IMR-90 (cell line): ENCODE results near the gene UBA7. TPM values are rescaled to one million over a fixed set of nuclear protein-coding genes. Genes with fewer than 3 reads are reported as not detected.
A peak's percentile ranks its signal among the peaks of the same experiment; 100 is the strongest.

Experiments used
- ATAC-seq: fragments of 200-7000 bp; cut with Tn5 transposase; 2 replicates; pipeline ENCODE4 v1.9.1; 2020; ENCODE audit warnings: low read depth, mild to moderate bottlenecking, moderate library complexity
- BruUV-seq: library from RNA; stranded (reverse); fragments of 400-500 nt; replicated peaks from 2 replicates; lab custom pipeline; 2021; lab: Mats Ljungman, UMichigan
- CTCF ChIA-PET: fragments of 300-600 bp; formaldehyde crosslinking; extraction: SDS; loops from one replicate; lab custom pipeline; 2021; ENCODE audit warnings: antibody characterized with exemption; lab: Yijun Ruan, JAX
- POLR2A ChIA-PET: fragments of 300-600 bp; sonication (Branson Sonifier 250); formaldehyde crosslinking; loops from one replicate; lab custom pipeline; 2022; ENCODE audit warnings: antibody characterized with exemption; ENCODE audit not compliant: unreplicated experiment; lab: Charles Lee
- DNase-seq: peaks from one replicate; pipeline ENCODE4 v3.0.0; 2013
- H2AFZ ChIP-seq: replicated peaks from 2 replicates; pipeline ENCODE3; 2013; ENCODE audit warnings: low read length, mild to moderate bottlenecking; ENCODE audit not compliant: poor library complexity
- H2AK5ac ChIP-seq: 2 replicates; pipeline ENCODE4 v1.6.1; 2013; ENCODE audit warnings: low read depth, low read length, inconsistent platforms
- H2AK9ac ChIP-seq: replicated peaks from 2 replicates; pipeline ENCODE3; 2013; ENCODE audit warnings: mild to moderate bottlenecking, low read depth, low read length, moderate library complexity; ENCODE audit not compliant: poor library complexity
- H2BK120ac ChIP-seq: 2 replicates; pipeline ENCODE4 v1.6.1; 2013; ENCODE audit warnings: low read depth, low read length, inconsistent platforms
- H2BK15ac ChIP-seq: 3 replicates; pipeline ENCODE4 v1.6.1; 2013; ENCODE audit warnings: low read depth, low read length, inconsistent platforms
- H2BK20ac ChIP-seq: 2 replicates; pipeline ENCODE4 v1.6.1; 2013; ENCODE audit warnings: low read depth, mild to moderate bottlenecking, inconsistent platforms, low read length, moderate library complexity
- H2BK5ac ChIP-seq: 2 replicates; pipeline ENCODE4 v1.6.1; 2013; ENCODE audit warnings: mild to moderate bottlenecking, low read depth, low read length, inconsistent platforms; ENCODE audit not compliant: poor library complexity, severe bottlenecking
- H3K14ac ChIP-seq: replicated peaks from 2 replicates; pipeline ENCODE4 v1.6.1; 2013; ENCODE audit warnings: low read depth, low read length, inconsistent platforms
- H3K18ac ChIP-seq: 2 replicates; pipeline ENCODE4 v1.6.1; 2013; ENCODE audit warnings: low read depth, low read length, control low read depth
- H3K23ac ChIP-seq: 2 replicates; pipeline ENCODE4 v1.6.1; 2013; ENCODE audit warnings: low read depth, low read length, inconsistent platforms
- H3K27ac ChIP-seq: 2 replicates; pipeline ENCODE4 v1.5.1; 2013; ENCODE audit warnings: mild to moderate bottlenecking, control low read depth, low read length; ENCODE audit not compliant: insufficient read depth
- H3K27me3 ChIP-seq: 2 replicates; pipeline ENCODE4 v1.6.1; 2013; ENCODE audit warnings: low read length; ENCODE audit not compliant: control insufficient read depth, insufficient read depth
- H3K36me3 ChIP-seq: 2 replicates; pipeline ENCODE4 v1.6.1; 2013; ENCODE audit warnings: low read length, mixed read lengths; ENCODE audit not compliant: control insufficient read depth, insufficient read depth
- H3K4ac ChIP-seq: 2 replicates; pipeline ENCODE4 v1.6.1; 2013; ENCODE audit warnings: low read depth, low read length, inconsistent platforms
- H3K4me1 ChIP-seq: 2 replicates; pipeline ENCODE4 v1.6.1; 2013; ENCODE audit warnings: low read length, mixed read lengths; ENCODE audit not compliant: control insufficient read depth, insufficient read depth
- H3K4me2 ChIP-seq: 2 replicates; pipeline ENCODE4 v1.6.1; 2013; ENCODE audit warnings: low read depth, mild to moderate bottlenecking, control low read depth, low read length, moderate library complexity
- H3K4me3 ChIP-seq: 2 replicates; pipeline ENCODE4 v1.5.1; 2013; ENCODE audit warnings: low read depth, mild to moderate bottlenecking, control low read depth, low read length, moderate library complexity; ENCODE audit not compliant: insufficient read depth
- H3K56ac ChIP-seq: 2 replicates; pipeline ENCODE4 v1.6.1; 2013; ENCODE audit warnings: low read length, inconsistent platforms; ENCODE audit not compliant: insufficient read depth; ENCODE audit errors: extremely low read depth
- H3K79me1 ChIP-seq, 2 experiments: 2 replicates each; pipeline ENCODE4 v1.6.1; 2013; ENCODE audit warnings: low read length in 2 of 2, inconsistent platforms in 1 of 2, low read depth in 1 of 2
- H3K9ac ChIP-seq: 2 replicates; pipeline ENCODE4 v1.6.1; 2013; ENCODE audit warnings: low read depth, low read length, control low read depth
- H3K9me1 ChIP-seq: 2 replicates; pipeline ENCODE4 v1.6.1; 2013; ENCODE audit warnings: low read length, inconsistent platforms; ENCODE audit not compliant: insufficient read depth
- H3K9me3 ChIP-seq: 2 replicates; pipeline ENCODE4 v1.6.1; 2013; ENCODE audit warnings: low read length; ENCODE audit not compliant: control insufficient read depth, insufficient read depth
- H4K20me1 ChIP-seq: 2 replicates; pipeline ENCODE4 v1.6.1; 2013; ENCODE audit warnings: low read length, inconsistent platforms; ENCODE audit not compliant: insufficient read depth
- H4K5ac ChIP-seq: 2 replicates; pipeline ENCODE4 v1.6.1; 2013; ENCODE audit warnings: mild to moderate bottlenecking, low read depth, low read length, control low read depth
- H4K8ac ChIP-seq, 2 experiments: 2 replicates each; pipeline ENCODE4 v1.6.1; 2013; ENCODE audit warnings: low read depth in 2 of 2, low read length in 2 of 2, control low read depth in 1 of 2, inconsistent platforms in 1 of 2
- H4K91ac ChIP-seq: 2 replicates; pipeline ENCODE4 v1.6.1; 2013; ENCODE audit warnings: low read depth, low read length, inconsistent platforms; ENCODE audit not compliant: insufficient read depth
- BHLHE40 ChIP-seq: fragments of 150-350 bp; IDR thresholded peaks from 2 replicates; pipeline ENCODE4 v1.6.1; 2016; ENCODE audit warnings: mild to moderate bottlenecking, low read depth, low read length
- CEBPB ChIP-seq: IDR thresholded peaks from 2 replicates; pipeline ENCODE4 v1.6.1; 2012; ENCODE audit warnings: low read depth, low read length, improper control_type of control experiment
- CHD1 ChIP-seq: IDR thresholded peaks from 2 replicates; pipeline ENCODE4 v1.6.1; 2012; ENCODE audit warnings: low read depth, low read length, improper control_type of control experiment
- CTCF ChIP-seq: conservative IDR thresholded peaks from 2 replicates; pipeline ENCODE4 v1.5.1; 2012; ENCODE audit warnings: mild to moderate bottlenecking, low read depth, low read length, improper control_type of control experiment
- ELK1 ChIP-seq: fragments of 150-350 bp; IDR thresholded peaks from 2 replicates; pipeline ENCODE4 v1.6.1; 2016; ENCODE audit warnings: low read depth, mild to moderate bottlenecking, low read length, moderate library complexity, borderline replicate concordance
- FOS ChIP-seq: fragments of 150-350 bp; IDR thresholded peaks from 2 replicates; pipeline ENCODE4 v1.6.1; 2016; ENCODE audit warnings: low read depth, low read length
- MAFK ChIP-seq: IDR thresholded peaks from 2 replicates; pipeline ENCODE4 v1.6.1; 2012; ENCODE audit warnings: low read depth, low read length, improper control_type of control experiment
- MAZ ChIP-seq: IDR thresholded peaks from 2 replicates; pipeline ENCODE4 v1.6.1; 2012; ENCODE audit warnings: low read depth, mild to moderate bottlenecking, low read length, improper control_type of control experiment, moderate library complexity, borderline replicate concordance
- MXI1 ChIP-seq: IDR thresholded peaks from 2 replicates; pipeline ENCODE4 v1.6.1; 2012; ENCODE audit warnings: low read depth, mild to moderate bottlenecking, low read length, moderate library complexity, borderline replicate concordance
- NFE2L2 ChIP-seq: fragments of 150-350 bp; IDR thresholded peaks from 2 replicates; pipeline ENCODE4 v1.6.1; 2016; ENCODE audit warnings: low read depth, mild to moderate bottlenecking, low read length
- POLR2A ChIP-seq: IDR thresholded peaks from 2 replicates; pipeline ENCODE4 v1.6.1; 2012; ENCODE audit warnings: mild to moderate bottlenecking, low read depth, low read length
- RAD21 ChIP-seq: IDR thresholded peaks from 2 replicates; pipeline ENCODE4 v1.6.1; 2012; ENCODE audit warnings: low read length, improper control_type of control experiment
- RCOR1 ChIP-seq: IDR thresholded peaks from 2 replicates; pipeline ENCODE4 v1.6.1; 2012; ENCODE audit warnings: mild to moderate bottlenecking, low read length, improper control_type of control experiment; ENCODE audit not compliant: insufficient replicate concordance
- RFX5 ChIP-seq: IDR thresholded peaks from 2 replicates; pipeline ENCODE4 v1.8.0; 2012; ENCODE audit warnings: low read depth, mild to moderate bottlenecking, low read length, moderate library complexity
- SMC3 ChIP-seq: fragments of 150-350 bp; IDR thresholded peaks from 2 replicates; pipeline ENCODE4 v1.6.1; 2016; ENCODE audit warnings: low read depth, mild to moderate bottlenecking, antibody characterized with exemption, low read length, moderate library complexity
- USF2 ChIP-seq: fragments of 150-350 bp; IDR thresholded peaks from 2 replicates; pipeline ENCODE4 v1.6.1; 2017; ENCODE audit warnings: mild to moderate bottlenecking, antibody characterized with exemption, low read length, low read depth
- WGBS, 2 experiments: methylation state at CpG; one replicate each; pipeline versions ENCODE4 v1.1.5 to v1.1.7; 2013; ENCODE audit warnings: missing lambda C conversion rate in 2 of 2; ENCODE audit not compliant: insufficient read length in 1 of 2; ENCODE audit errors: extremely low coverage in 2 of 2; 5-methylcytosine and 5-hydroxymethylcytosine counted together
- dilution Hi-C: fragments of 300-500 bp; cut with HindIII; formaldehyde crosslinking; loops from one replicate; pipeline ENCODE4 v1.14.3; 2018; ENCODE audit warnings: low sequenced_read_pairs; ENCODE audit not compliant: unreplicated experiment
- in situ Hi-C: fragments of 300-500 bp; cut with MboI; formaldehyde crosslinking; loops from 3 replicates; pipeline ENCODE4 v1.14.3; 2019; ENCODE audit warnings: low sequenced_read_pairs, inconsistent platforms, mixed read lengths
- intact Hi-C: fragments of 100-400 bp; cut with micrococcal nuclease; formaldehyde crosslinking; loops from 2 replicates; pipeline ENCODE4 v1.10.0; 2022
- polyA plus RNA-seq, 3 experiments: library from polyadenylated mRNA; depleted of rRNA; stranded (reverse); fragments of >200 nt; gene quantifications; 2 replicates each; pipeline ENCODE4 v1.2.3, GENCODE V29; 2012; ENCODE audit warnings: low replicate concordance in 1 of 3
- total RNA-seq: library from RNA; depleted of rRNA; stranded (reverse); fragments of >200 nt; gene quantifications from 2 replicates; pipeline ENCODE4 v1.2.3, GENCODE V29; 2012

The UBA7 gene
- total and polyA plus RNA-seq, 2 of the 4 experiments (the other 2 are of a cell fraction) = 18.6 to 57.8 TPM

GRCh38 chr3:49759226-49759625 lies 54.5 kb downstream of the UBA7 start:
- Histone ChIP-seq H3K9me1 (peaks cover 7% of the 10 kb centered on the region; the same call in 1 of the 2 replicates), H4K8ac (no peak overlapping the region), H3K4me1 (no peaks in the 10 kb centered on the region), H2BK20ac (no peak overlapping the region), H3K4me2 (no peak overlapping the region), H3K9ac (no peak overlapping the region), H2BK5ac (no peak overlapping the region), H4K20me1 (peaks cover 62% of the 10 kb centered on the region), H4K91ac (no peak overlapping the region), H2AFZ (no peak overlapping the region), H2AK9ac (no peak overlapping the region), H2BK120ac (no peak overlapping the region), H3K4me3 (no peak overlapping the region), H3K27me3 (no peaks in the 10 kb centered on the region), H3K4ac (no peak overlapping the region), H3K36me3 (peaks cover 5% of the 10 kb centered on the region), H4K5ac (no peak overlapping the region), H3K23ac (no peak overlapping the region), H3K56ac (no peak overlapping the region), H3K27ac (no peak overlapping the region), H2BK15ac (no peak overlapping the region), H3K14ac (no peak overlapping the region), H3K9me3 (no peaks in the 10 kb centered on the region), H2AK5ac (no peak overlapping the region), H3K79me1 (peaks cover 43 to 65% of the 10 kb centered on the region in 2 experiments), H3K18ac (no peak overlapping the region)
- DNase-seq = no peak
- no CpG with 5 or more reads among the region's 1 CpG for WGBS, 2 experiments
- in situ Hi-C loops (no loop called here), intact Hi-C loops (no loop called here), dilution Hi-C loops (no loop called here)
- BruUV-seq = no TSS peak
- no peak for TF ChIP-seq CHD1
- no peak for TF ChIP-seq RCOR1
- TF ChIP-seq SMC3 = no peak
- TF ChIP-seq NFE2L2 = no peak
- TF ChIP-seq MAFK = no peak
- no peak for TF ChIP-seq BHLHE40
- TF ChIP-seq MXI1 = no peak
- TF ChIP-seq CEBPB = no peak
- TF ChIP-seq MAZ = no peak
- TF ChIP-seq ELK1 = no peak
- no peak for TF ChIP-seq RAD21
- TF ChIP-seq CTCF = no peak
- no peak for TF ChIP-seq FOS
- TF ChIP-seq POLR2A = no peak
- no peak for TF ChIP-seq RFX5
- TF ChIP-seq USF2 = no peak
- ChIA-PET POLR2A (no interaction called here), CTCF (interaction anchor here (0.6 kb wide), 1 partner anchor 11 kb away, joined by 3 read pairs; no protein-coding TSS in a partner anchor)
- peak; percentile 35; the same call in 1 of the 2 replicates for ATAC-seq
